ENCODE data around the gene CAMK2G. TPM values are rescaled to one million over a fixed set of nuclear protein-coding genes. Genes with fewer than 3 reads are reported as not detected.

CAMK2G gene
- total RNA-seq, 1 experiment from 2014 or later = 147 TPM

- Histone ChIP-seq H4K20me1 (ENCODE audit: insufficient read depth) (peaks cover 27% of the 10 kb centered on the region), H3K4me3 (peak overlapping the region; percentile 64), H3K36me3 (ENCODE audit: low read depth) (peaks cover 39% of the 10 kb centered on the region), H3K27me3 (ENCODE audit: insufficient read depth, low read depth) (no peaks in the 10 kb centered on the region), H2AFZ (no peak overlapping the region), H3K9me2 (ENCODE audit: insufficient read depth) (no peaks in the 10 kb centered on the region), H3K4me1 (replicated peaks; ENCODE audit: insufficient read depth) (peaks cover 82% of the 10 kb centered on the region), H3K27ac (peak overlapping the region; percentile 88), H3K4me2 (peak overlapping the region; percentile 98), H3F3A (ENCODE audit: insufficient read depth, low read depth) (peaks cover 64% of the 10 kb centered on the region), H3K79me2 (ENCODE audit: low read depth) (peaks cover 52% of the 10 kb centered on the region), H3K9me3 (ENCODE audit: insufficient read depth, low read depth) (no peaks in the 10 kb centered on the region)
- DNase-seq = no peak
- no TSS peak for BruUV-seq (replicated peaks)
- ChIA-PET POLR2A (ENCODE audit: unreplicated experiment) (interaction anchor here (0.6 kb wide), 1 partner anchor 13 kb away, joined by 5 read pairs; no protein-coding TSS in a partner anchor), CTCF (interaction anchor here (0.7 to 1.6 kb wide), 3 partner anchors 24 to 1825 kb away, joined by 3 to 4 read pairs (median 4); no protein-coding TSS in a partner anchor)
- no peak for TF ChIP-seq CTCF (conservative IDR thresholded peaks at IDR 0.05)
- no peak for TF ChIP-seq EZH2 (IDR thresholded peaks at IDR 0.05; ENCODE audit: low read depth)
- intact Hi-C loops (cut with micrococcal nuclease; ENCODE audit: unreplicated experiment) = no loop called here
These were observed 1.1 kb downstream of the CAMK2G start for GRCh38 chr10:73873142-73873837.

- H3K79me2 ChIP-seq (ENCODE audit: low read depth) = peaks cover 62% of the 10 kb centered on the region
- DNase-seq = peak; percentile 94 to 100
- peak overlapping the region; percentile 64 for H3K4me3 ChIP-seq
- ChIA-PET POLR2A (ENCODE audit: unreplicated experiment) (interaction anchor here (0.6 to 0.9 kb wide), 7 partner anchors 8 to 258 kb away, joined by 3 to 29 read pairs (median 8); no protein-coding TSS in a partner anchor), CTCF (interaction anchor here (0.6 to 1.3 kb wide), 2 partner anchors 27 to 68 kb away, joined by 4 to 5 read pairs; no protein-coding TSS in a partner anchor)
- H2AFZ ChIP-seq = no peak overlapping the region
- intact Hi-C loops (cut with micrococcal nuclease; ENCODE audit: unreplicated experiment) = loop anchor here (1.0 kb wide), 3 partner anchors 16 to 279 kb away; partner anchors contain the start of gene ADK
- peaks cover 50% of the 10 kb centered on the region for H3K36me3 ChIP-seq (ENCODE audit: low read depth)
- peak; percentile 58; the same call in 1 of the 2 replicates for TF ChIP-seq CTCF (conservative IDR thresholded peaks at IDR 0.05)
- TF ChIP-seq EZH2 (IDR thresholded peaks at IDR 0.05; ENCODE audit: low read depth) = no peak
- no peaks in the 10 kb centered on the region for H3K9me3 ChIP-seq (ENCODE audit: insufficient read depth, low read depth)
- peak overlapping the region; percentile 88 for H3K27ac ChIP-seq
- peak overlapping the region; percentile 98 for H3K4me2 ChIP-seq
- H3K4me1 ChIP-seq (replicated peaks; ENCODE audit: insufficient read depth) = peaks cover 77% of the 10 kb centered on the region
- H3K9me2 ChIP-seq (ENCODE audit: insufficient read depth) = no peaks in the 10 kb centered on the region
- BruUV-seq (replicated peaks) = TSS peak; percentile 80
- peaks cover 55% of the 10 kb centered on the region for H3F3A ChIP-seq (ENCODE audit: insufficient read depth, low read depth)
- H3K27me3 ChIP-seq (ENCODE audit: insufficient read depth, low read depth) = no peaks in the 10 kb centered on the region
- H4K20me1 ChIP-seq (ENCODE audit: insufficient read depth) = peaks cover 37% of the 10 kb centered on the region
These were observed 2.1 kb downstream of the CAMK2G start for GRCh38 chr10:73872190-73872710.

- Histone ChIP-seq H3K36me3 (ENCODE audit: low read depth) (peaks cover 55% of the 10 kb centered on the region), H3K4me3 (peak overlapping the region; percentile 30; the same call in 1 of the 2 replicates), H3K27me3 (ENCODE audit: insufficient read depth, low read depth) (no peaks in the 10 kb centered on the region), H3K4me2 (peak overlapping the region; percentile 98), H3K27ac (peak overlapping the region; percentile 88), H3K79me2 (ENCODE audit: low read depth) (peaks cover 70% of the 10 kb centered on the region), H3K9me2 (ENCODE audit: insufficient read depth) (no peaks in the 10 kb centered on the region), H3K4me1 (replicated peaks; ENCODE audit: insufficient read depth) (peaks cover 70% of the 10 kb centered on the region), H2AFZ (no peak overlapping the region), H4K20me1 (ENCODE audit: insufficient read depth) (peaks cover 44% of the 10 kb centered on the region), H3F3A (ENCODE audit: insufficient read depth, low read depth) (peaks cover 48% of the 10 kb centered on the region), H3K9me3 (ENCODE audit: insufficient read depth, low read depth) (no peaks in the 10 kb centered on the region)
- TF ChIP-seq CTCF (conservative IDR thresholded peaks at IDR 0.05) (no peak), EZH2 (IDR thresholded peaks at IDR 0.05; ENCODE audit: low read depth) (no peak)
- no TSS peak for BruUV-seq (replicated peaks)
- ChIA-PET CTCF (interaction anchor here (0.6 to 1.3 kb wide), 3 partner anchors 28 to 335 kb away, joined by 3 to 5 read pairs (median 4); no protein-coding TSS in a partner anchor), POLR2A (ENCODE audit: unreplicated experiment) (interaction anchor here (0.6 to 0.9 kb wide), 6 partner anchors 8 to 259 kb away, joined by 3 to 29 read pairs (median 15); no protein-coding TSS in a partner anchor)
- no peak for DNase-seq
- intact Hi-C loops (cut with micrococcal nuclease; ENCODE audit: unreplicated experiment) = loop anchor here (1.0 kb wide), 3 partner anchors 17 to 280 kb away; partner anchors contain the start of gene ADK
These were observed 2.8 kb downstream of the CAMK2G start for GRCh38 chr10:73871295-73872189.
